ENCODE data around the gene USP27X.

Gene USP27X

DNA sequence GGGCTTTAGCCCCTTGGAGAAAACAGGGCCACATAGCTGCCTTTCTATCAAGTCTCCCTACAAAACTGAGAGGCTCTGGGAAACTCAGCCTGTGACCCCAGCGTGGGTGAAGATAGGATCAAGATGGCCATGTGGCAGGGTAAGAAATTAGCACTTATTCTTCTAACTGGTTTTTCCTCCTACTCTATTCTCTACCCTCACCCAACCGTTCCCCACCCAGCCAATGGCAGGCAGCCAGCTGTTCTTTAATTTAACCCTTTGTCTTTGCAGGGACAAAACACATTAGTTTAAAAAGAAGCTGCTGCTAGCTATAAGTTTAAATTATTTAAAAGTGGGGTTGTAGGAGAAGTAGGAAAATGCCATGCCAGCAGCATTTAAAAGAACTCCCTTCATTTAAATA, 45.9 kb downstream of the USP27X start:
- H3K4me3 ChIP-seq (ENCODE audit: low read length): no peak overlapping the region
- TF ChIP-seq, protein P1, sequence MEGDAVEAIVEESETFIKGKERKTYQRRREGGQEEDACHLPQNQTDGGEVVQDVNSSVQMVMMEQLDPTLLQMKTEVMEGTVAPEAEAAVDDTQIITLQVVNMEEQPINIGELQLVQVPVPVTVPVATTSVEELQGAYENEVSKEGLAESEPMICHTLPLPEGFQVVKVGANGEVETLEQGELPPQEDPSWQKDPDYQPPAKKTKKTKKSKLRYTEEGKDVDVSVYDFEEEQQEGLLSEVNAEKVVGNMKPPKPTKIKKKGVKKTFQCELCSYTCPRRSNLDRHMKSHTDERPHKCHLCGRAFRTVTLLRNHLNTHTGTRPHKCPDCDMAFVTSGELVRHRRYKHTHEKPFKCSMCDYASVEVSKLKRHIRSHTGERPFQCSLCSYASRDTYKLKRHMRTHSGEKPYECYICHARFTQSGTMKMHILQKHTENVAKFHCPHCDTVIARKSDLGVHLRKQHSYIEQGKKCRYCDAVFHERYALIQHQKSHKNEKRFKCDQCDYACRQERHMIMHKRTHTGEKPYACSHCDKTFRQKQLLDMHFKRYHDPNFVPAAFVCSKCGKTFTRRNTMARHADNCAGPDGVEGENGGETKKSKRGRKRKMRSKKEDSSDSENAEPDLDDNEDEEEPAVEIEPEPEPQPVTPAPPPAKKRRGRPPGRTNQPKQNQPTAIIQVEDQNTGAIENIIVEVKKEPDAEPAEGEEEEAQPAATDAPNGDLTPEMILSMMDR (conservative IDR thresholded peaks at IDR 0.05; ENCODE audit: low read length): no peak
- no peak for DNase-seq (ENCODE audit: low read depth)

DNA sequence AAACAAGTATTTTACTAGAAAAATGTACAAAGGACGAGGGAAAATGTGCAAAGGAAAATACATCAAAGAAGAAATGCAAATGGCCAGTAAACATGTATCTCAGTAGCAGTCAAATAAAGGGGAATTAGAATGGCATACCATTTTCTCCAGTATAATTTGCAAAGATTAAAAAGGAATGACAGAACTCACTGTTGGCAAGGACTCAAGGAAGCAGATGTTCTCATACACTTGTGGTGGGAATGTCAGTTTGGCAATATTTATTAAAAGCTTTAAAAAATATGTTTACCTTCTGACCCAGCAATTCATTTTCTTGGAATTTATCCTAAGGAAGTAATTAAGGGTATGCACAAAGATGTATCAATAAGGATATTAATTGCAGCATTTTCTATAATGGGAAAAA, 50.8 kb downstream of the USP27X start:
- TF ChIP-seq, protein P1 (conservative IDR thresholded peaks at IDR 0.05; ENCODE audit: low read length): no peak
- no peak overlapping the region for H3K4me3 ChIP-seq (ENCODE audit: low read length)
- DNase-seq (ENCODE audit: low read depth): peak; percentile 67

Measured in AG10803 (cell line).